GM19467 (cell line): ENCODE measurements around the gene GPR18.

Experiments used
- ATAC-seq: cut with Tn5 transposase; IDR thresholded peaks from one replicate; pipeline ENCODE4 v1.9.1; 2021; ENCODE audit warnings: mild to moderate bottlenecking, moderate library complexity; ENCODE audit not compliant: unreplicated experiment

GPR18 gene

GRCh38 chr13:99258210-99258860 lies at the start of gene GPR18:
Gene GPR18, minus strand, starts transcription at chr13:99258379. Its CDS starts 2,507 bp downstream, at chr13:99255872.
- peak; percentile 89 for ATAC-seq

GRCh38 chr13:99307648-99308339 lies 49.6 kb upstream of the GPR18 start:
- no peak for ATAC-seq

- ATAC-seq, result peak; percentile 61
Observed at GRCh38 chr13:99307247-99307646, 49.1 kb upstream of the GPR18 start, which contains the start of gene GPR183. Gene GPR183, minus strand, starts transcription at chr13:99307399. Its CDS starts 11,254 bp downstream, at chr13:99296145.

GRCh38 chr13:99305566-99305965 lies 47.4 kb upstream of the GPR18 start:
- no peak for ATAC-seq

GRCh38 chr13:99305158-99305557 lies 47.0 kb upstream of the GPR18 start:
- ATAC-seq, result no peak

GRCh38 chr13:99304541-99304940 lies 46.4 kb upstream of the GPR18 start:
- no peak for ATAC-seq

GRCh38 chr13:99303863-99304521 lies 45.8 kb upstream of the GPR18 start:
- ATAC-seq, result no peak

- ATAC-seq, result no peak
Observed at GRCh38 chr13:99302637-99303505, 44.7 kb upstream of the GPR18 start.

GRCh38 chr13:99301913-99302636 lies 43.9 kb upstream of the GPR18 start:
- ATAC-seq, result no peak

GRCh38 chr13:99301056-99301838 lies 43.1 kb upstream of the GPR18 start:
- ATAC-seq, result no peak

GRCh38 chr13:99299920-99300341 lies 41.8 kb upstream of the GPR18 start:
- ATAC-seq, result no peak

GRCh38 chr13:99299256-99299919 lies 41.2 kb upstream of the GPR18 start:
- ATAC-seq, result no peak

GRCh38 chr13:99298056-99298455 lies 39.9 kb upstream of the GPR18 start:
- no peak for ATAC-seq

GRCh38 chr13:99297331-99297730 lies 39.2 kb upstream of the GPR18 start:
- ATAC-seq, result no peak

- peak; percentile 47 for ATAC-seq
Observed at GRCh38 chr13:99296398-99296797, 38.2 kb upstream of the GPR18 start.

- no peak for ATAC-seq
Observed at GRCh38 chr13:99295488-99296252, 37.5 kb upstream of the GPR18 start.

GRCh38 chr13:99294958-99295357 lies 36.8 kb upstream of the GPR18 start:
- ATAC-seq, result no peak

- ATAC-seq, result no peak
Observed at GRCh38 chr13:99294198-99294597, 36.0 kb upstream of the GPR18 start.
